ENCODE results near the gene MGAT2. TPM values are rescaled to one million over a fixed set of nuclear protein-coding genes. Genes with fewer than 3 reads are reported as not detected.

Gene MGAT2
- polyA plus RNA-seq (2012; rRNA removed), result 20.6 and 22.0 TPM in 2 replicates
- 24.4 and 24.8 TPM in 2 replicates for polyA plus RNA-seq (2012; cell fraction: cytosol; rRNA removed)
- polyA plus RNA-seq (2012; cell fraction: nucleus; rRNA removed), result 9.3 and 9.7 TPM in 2 replicates

DNA sequence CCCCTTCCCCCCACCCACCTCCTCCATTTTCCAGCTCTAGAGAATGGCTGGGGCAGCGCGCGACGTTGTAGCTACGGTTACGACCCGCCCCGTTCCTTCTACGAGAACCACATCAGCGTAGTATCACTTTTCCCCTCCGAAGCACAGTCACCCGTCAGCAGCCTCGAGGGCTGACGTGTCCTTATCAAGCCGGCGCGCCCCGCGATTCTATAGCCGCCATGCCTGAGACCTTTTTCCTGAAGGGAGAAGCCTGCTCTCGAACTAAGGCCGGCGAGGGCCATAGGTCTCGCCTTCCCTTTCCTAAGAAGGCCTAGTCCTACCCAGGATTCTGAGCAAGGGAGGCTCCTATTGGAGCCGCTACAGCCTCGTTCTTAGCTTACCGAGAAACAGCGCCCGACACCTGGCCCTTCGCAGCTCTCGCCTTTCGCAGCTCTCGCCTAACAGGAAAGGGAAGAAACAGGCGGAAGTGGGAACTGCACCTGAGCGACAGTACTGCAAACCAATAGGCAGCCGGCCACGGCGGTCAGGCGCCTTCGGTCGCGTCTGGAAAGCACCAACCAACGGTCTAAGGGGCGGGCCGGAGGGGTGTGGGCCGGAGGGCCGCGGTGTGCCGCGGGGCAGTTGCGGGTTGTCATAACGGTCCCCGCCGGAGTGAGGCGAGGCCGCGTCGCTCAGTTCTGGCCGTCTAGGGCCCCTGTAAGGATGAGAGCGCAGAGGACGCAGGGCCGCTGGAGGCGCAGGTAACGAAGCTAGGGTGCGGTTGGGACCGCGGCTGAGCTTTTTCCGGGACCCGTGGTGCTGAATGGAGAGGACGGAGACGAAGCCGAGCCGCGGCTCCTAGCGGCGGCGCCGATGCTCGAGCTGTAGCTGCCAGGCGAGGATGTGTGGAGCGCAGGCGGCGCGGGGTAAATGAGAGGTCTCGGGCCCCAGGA lies at the start of gene MGAT2, which contains the start of gene RPL36AL:
Gene MGAT2, plus strand, starts transcription at position 618 of the 932 bp plus-strand sequence. CDS start 470 bp downstream, outside the sequence.
Gene RPL36AL, minus strand, starts transcription at position 445 of the 932 bp plus-strand sequence. CDS start 1,522 bp downstream, outside the sequence.
- peaks cover 39% of the 10 kb centered on the region for H4K20me1 ChIP-seq (ENCODE audit: insufficient read depth)
- peak within 1 kb of the TSS; percentile 87 for H3K4me2 ChIP-seq
- peaks cover 22 to 29% of the 10 kb centered on the region in 2 experiments for H3K4me1 ChIP-seq (ENCODE audit: control insufficient read depth in 1 of 2, insufficient read depth in 2 of 2, low read depth in 1 of 2, low read length in 1 of 2)
- peak within 1 kb of the TSS; percentile 97 to 98 for H3K27ac ChIP-seq (ENCODE audit: low read depth in 2 of 2, low read length in 1 of 2)
- peak within 1 kb of the TSS; percentile 88 for H2AFZ ChIP-seq (ENCODE audit: low read depth)
- DNase-seq, result peak; percentile 99
- H3K27me3 ChIP-seq (ENCODE audit: insufficient read depth), result no peaks in the 10 kb centered on the region
- ChIA-PET POLR2A (interaction anchor here (0.8 to 2.8 kb wide), 12 partner anchors 10 to 242 kb away, joined by 3 to 17 read pairs (median 6); partner anchors contain the start of genes DNAAF2, KLHDC2, LRR1 and NEMF), CTCF (interaction anchor here (0.6 to 6.1 kb wide), 10 partner anchors 12 to 483 kb away, joined by 3 to 39 read pairs (median 4); partner anchors contain the start of genes DNAAF2, LRR1 and RPS29)
- peaks cover 30% of the 10 kb centered on the region for H3F3A ChIP-seq (replicated peaks; ENCODE audit: insufficient read depth)
- peaks cover 78% of the 10 kb centered on the region for H3K79me2 ChIP-seq (ENCODE audit: insufficient read depth)
- WGBS (ENCODE audit: low lambda C conversion rate), result under 1% methylated on average over 48 of the region's 85 CpGs
- H3K9ac ChIP-seq, result peak within 1 kb of the TSS; percentile 95
- no peaks in the 10 kb centered on the region for H3K9me2 ChIP-seq
- peaks cover 30 to 39% of the 10 kb centered on the region in 2 experiments for H3K36me3 ChIP-seq (replicated peaks in 1 of 2; ENCODE audit: control insufficient read depth in 1 of 2, insufficient read depth in 2 of 2, low read length in 1 of 2)
- H3K4me3 ChIP-seq (ENCODE audit: low read depth in 2 of 2, low read length in 1 of 2), result peak within 1 kb of the TSS; percentile 92 to 96
- no peaks in the 10 kb centered on the region for H3K9me3 ChIP-seq
- TF ChIP-seq EP300 (IDR thresholded peaks at IDR 0.05; ENCODE audit: borderline replicate concordance in 1 of 2, low read depth in 1 of 2, low read length in 1 of 2) (no peak), YY1 (IDR thresholded peaks at IDR 0.05; ENCODE audit: low read depth) (peak; percentile 82), NFIC (IDR thresholded peaks at IDR 0.05; ENCODE audit: borderline replicate concordance) (no peak), TEAD4 (IDR thresholded peaks at IDR 0.05; ENCODE audit: borderline replicate concordance, insufficient read depth) (no peak), ELF1 (IDR thresholded peaks at IDR 0.05) (peak; percentile 93), MEF2A (IDR thresholded peaks at IDR 0.05; ENCODE audit: borderline replicate concordance, low read depth) (no peak), RAD21 (IDR thresholded peaks at IDR 0.05; ENCODE audit: low read length) (no peak), FOSL2 (IDR thresholded peaks at IDR 0.05; ENCODE audit: borderline replicate concordance, low read depth) (no peak; the same call in 1 of the 2 replicates), USF2 (IDR thresholded peaks at IDR 0.05; ENCODE audit: borderline replicate concordance, low read depth, low read length) (peak; percentile 43; the same call in 1 of the 2 replicates), EZH2phosphoT487 (IDR thresholded peaks at IDR 0.05; ENCODE audit: borderline replicate concordance, low read depth) (no peak), RFX5 (IDR thresholded peaks at IDR 0.05; ENCODE audit: low read length) (no peak), CHD2 (IDR thresholded peaks at IDR 0.05; ENCODE audit: low read length, partially characterized antibody) (peak; percentile 7), RXRA (IDR thresholded peaks at IDR 0.05; ENCODE audit: borderline replicate concordance, low read depth) (peak; percentile 28; the same call in 1 of the 2 replicates), POLR2AphosphoS5 (IDR thresholded peaks at IDR 0.05; ENCODE audit: low read depth, low read length) (peak; percentile 98), ZBTB33 (IDR thresholded peaks at IDR 0.05; ENCODE audit: borderline replicate concordance, low read depth) (peak; percentile 77), NRF1 (IDR thresholded peaks at IDR 0.05; ENCODE audit: low read depth, low read length) (no peak), USF1 (IDR thresholded peaks at IDR 0.05; ENCODE audit: borderline replicate concordance, low read depth) (peak; percentile 85), TAF1 (IDR thresholded peaks at IDR 0.05; ENCODE audit: borderline replicate concordance, low read depth, low read length) (peak; percentile 93), RCOR1 (IDR thresholded peaks at IDR 0.05; ENCODE audit: low read length) (no peak), TCF12 (IDR thresholded peaks at IDR 0.05) (no peak), GABPA (IDR thresholded peaks at IDR 0.05; ENCODE audit: low read depth) (peak; percentile 84), FOXM1 (IDR thresholded peaks at IDR 0.05; ENCODE audit: low read depth) (no peak), GATA2 (CRISPR knock-in tag; IDR thresholded peaks at IDR 0.05) (no peak), FOXJ3 (CRISPR knock-in tag; IDR thresholded peaks at IDR 0.05) (no peak)
- TF ChIP-seq, protein P1, sequence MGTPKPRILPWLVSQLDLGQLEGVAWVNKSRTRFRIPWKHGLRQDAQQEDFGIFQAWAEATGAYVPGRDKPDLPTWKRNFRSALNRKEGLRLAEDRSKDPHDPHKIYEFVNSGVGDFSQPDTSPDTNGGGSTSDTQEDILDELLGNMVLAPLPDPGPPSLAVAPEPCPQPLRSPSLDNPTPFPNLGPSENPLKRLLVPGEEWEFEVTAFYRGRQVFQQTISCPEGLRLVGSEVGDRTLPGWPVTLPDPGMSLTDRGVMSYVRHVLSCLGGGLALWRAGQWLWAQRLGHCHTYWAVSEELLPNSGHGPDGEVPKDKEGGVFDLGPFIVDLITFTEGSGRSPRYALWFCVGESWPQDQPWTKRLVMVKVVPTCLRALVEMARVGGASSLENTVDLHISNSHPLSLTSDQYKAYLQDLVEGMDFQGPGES (IDR thresholded peaks at IDR 0.05; ENCODE audit: low read depth, low read length), result peak; percentile 71
- TF ChIP-seq, protein P2, sequence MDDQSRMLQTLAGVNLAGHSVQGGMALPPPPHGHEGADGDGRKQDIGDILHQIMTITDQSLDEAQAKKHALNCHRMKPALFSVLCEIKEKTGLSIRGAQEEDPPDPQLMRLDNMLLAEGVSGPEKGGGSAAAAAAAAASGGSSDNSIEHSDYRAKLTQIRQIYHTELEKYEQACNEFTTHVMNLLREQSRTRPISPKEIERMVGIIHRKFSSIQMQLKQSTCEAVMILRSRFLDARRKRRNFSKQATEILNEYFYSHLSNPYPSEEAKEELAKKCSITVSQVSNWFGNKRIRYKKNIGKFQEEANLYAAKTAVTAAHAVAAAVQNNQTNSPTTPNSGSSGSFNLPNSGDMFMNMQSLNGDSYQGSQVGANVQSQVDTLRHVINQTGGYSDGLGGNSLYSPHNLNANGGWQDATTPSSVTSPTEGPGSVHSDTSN (IDR thresholded peaks at IDR 0.05), result peak; percentile 99

Measured in SK-N-SH (cell line).